Measurements from ENCODE around the gene GPR27.

The GPR27 gene

GRCh38 chr3:71733319-71733718 is 20.3 kb upstream of the GPR27 start:
- DNase-seq = no peak

GRCh38 chr3:71734881-71735280 is 18.8 kb upstream of the GPR27 start:
- no peak for DNase-seq

GRCh38 chr3:71742621-71743020 is 11.0 kb upstream of the GPR27 start:
- DNase-seq = no peak

- no peak for DNase-seq
Measured at GRCh38 chr3:71744738-71745137, 8.9 kb upstream of the GPR27 start.

DNA sequence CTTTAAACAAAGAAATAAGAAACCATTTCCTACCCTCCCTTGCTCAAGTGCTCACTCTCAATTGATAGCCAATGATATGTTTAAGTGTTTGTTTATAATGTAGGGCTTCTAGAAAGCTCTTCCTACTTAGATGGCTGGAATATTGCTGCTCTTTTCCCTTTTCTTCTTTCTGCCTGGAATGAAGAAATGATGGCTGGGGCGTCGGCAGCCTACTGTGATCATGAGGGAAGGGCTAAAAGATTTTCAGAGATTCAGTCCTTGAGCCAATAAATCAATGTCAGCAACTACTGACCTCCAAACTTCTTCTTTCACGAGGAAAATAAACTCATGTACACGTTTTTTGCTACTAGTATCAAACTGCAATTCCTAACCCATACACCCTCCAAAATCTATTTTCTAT is 2.1 kb upstream of the GPR27 start:
- DNase-seq = no peak

GRCh38 chr3:71752831-71753700 is 589 bp upstream of the GPR27 start:
- peak; percentile 59 for DNase-seq

- DNase-seq = peak; percentile 60
Measured at GRCh38 chr3:71754610-71755253, 1.1 kb downstream of the GPR27 start.

GRCh38 chr3:71758091-71758490 is 4.4 kb downstream of the GPR27 start:
- DNase-seq = no peak

DNA sequence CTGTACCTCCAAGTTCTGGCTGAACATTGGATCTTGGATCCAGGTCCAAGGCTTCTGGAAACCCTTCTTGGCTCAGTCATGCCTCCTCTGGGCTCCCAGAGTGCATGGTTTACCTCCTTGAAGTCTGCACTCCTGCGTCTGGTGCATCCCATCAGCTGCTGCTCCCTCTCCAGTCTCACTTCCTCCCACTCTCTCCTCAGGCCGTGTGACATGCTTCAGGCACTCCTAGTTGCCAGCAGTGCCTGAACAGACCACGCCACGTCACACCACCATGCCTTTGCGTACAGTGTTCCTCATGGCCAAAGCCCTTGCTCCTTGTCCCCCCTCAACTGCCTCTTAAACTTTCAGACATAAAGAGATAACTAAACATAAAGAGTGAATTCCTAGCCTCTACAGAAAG is 5.7 kb downstream of the GPR27 start:
- no peak for DNase-seq

DNA sequence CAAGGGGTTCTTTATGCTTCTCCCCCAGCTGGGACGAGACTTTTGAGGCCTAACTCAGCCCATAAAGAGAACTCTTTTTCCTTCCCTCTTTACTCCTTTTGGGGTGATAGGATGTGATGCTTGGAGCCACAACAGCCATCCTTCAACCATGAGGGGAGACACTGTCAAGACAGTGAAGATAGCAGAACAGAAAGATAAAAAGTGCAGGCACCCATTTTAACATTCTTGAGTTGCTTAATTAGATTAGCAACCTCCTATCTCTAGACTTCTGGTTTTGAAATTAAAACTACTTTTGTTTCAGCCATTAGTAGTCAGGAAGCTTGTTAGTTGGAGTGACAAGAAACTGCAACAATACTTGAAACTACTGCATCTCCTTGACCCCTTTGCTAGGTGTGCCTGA is 6.5 kb downstream of the GPR27 start:
- DNase-seq = no peak

- no peak for DNase-seq
Measured at GRCh38 chr3:71763426-71763825, 9.8 kb downstream of the GPR27 start.

DNA sequence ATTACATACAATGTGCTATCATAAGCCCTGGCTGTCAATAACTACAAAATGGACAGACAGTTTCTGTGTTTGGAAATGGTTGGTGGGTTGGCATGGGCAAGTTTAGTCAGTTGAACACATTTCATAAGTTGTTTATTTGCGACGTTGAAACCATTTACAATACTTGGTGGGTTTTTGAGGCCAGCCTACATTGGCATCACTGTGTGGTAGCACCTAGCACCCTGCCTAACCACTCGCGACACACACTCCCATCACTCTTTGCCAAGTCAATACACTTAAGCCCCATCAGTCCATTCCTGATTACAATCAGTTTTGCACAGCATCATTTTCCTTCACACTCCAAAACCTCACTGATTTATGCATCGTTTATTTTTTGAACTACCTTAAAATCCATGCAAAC is 17.5 kb downstream of the GPR27 start:
- no peak for DNase-seq

DNA sequence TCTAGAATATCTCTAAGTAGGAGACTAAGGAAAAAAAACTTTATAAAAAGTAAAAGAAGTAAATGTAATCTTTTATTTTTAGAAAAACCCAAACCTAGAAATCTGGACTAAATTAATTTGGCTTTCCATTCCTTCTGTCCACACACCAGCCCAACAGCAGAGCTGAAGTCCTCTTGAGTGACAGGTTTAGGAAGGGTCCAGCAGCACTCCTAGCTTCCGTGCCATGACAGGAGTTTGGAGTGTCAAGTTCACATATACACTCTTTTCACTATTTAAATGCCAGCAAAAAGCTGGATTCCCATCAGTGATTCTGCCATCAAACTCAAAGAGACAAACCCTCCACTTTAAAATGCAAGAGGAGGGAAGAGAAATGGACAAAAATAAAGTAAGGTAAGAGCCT is 18.2 kb downstream of the GPR27 start:
- no peak for DNase-seq

GRCh38 chr3:71776538-71776937 is 22.9 kb downstream of the GPR27 start:
- DNase-seq = no peak

DNA sequence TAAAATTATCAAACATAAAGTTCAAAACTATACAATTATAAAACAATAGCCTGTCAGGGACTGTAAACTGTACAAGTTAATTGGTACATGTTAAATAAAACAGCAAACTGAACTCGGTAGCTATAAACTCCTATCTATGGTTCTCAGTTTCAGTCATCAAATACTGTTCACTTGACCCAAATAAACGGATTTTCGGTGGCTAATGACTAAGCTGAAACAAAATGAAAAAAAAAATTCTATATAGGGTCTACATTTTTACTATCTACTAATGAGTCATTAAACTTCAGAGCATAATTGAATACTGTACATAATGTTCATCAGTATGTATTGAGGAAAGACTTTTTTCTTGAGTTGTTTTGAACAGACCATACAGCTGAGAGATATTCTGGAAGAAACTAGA is 24.7 kb downstream of the GPR27 start:
- DNase-seq = no peak

- DNase-seq = no peak
Measured at GRCh38 chr3:71779674-71780377, 26.2 kb downstream of the GPR27 start.

DNA sequence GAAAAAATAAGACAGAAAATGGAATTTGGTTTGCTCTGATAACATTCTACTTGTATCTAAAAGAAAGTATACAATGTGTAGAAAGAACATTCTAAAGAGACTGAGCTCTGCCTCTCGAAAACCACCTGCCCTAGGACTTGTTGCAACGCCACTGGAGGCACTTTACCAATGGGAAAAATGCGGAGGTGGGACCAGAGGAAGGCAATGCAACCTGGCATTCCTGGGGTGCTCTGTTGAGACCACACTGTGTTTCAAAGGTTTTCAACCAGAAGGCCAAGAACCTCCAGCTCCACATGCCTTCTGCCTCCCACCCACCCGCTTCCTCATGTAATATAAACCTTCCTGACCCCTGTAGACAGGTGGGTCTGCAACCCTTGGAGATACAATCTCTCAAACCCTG is 26.8 kb downstream of the GPR27 start:
- DNase-seq = no peak

GRCh38 chr3:71783152-71783551 is 29.5 kb downstream of the GPR27 start:
- no peak for DNase-seq

- peak; percentile 51 for DNase-seq
Measured at GRCh38 chr3:71784201-71784913, 30.7 kb downstream of the GPR27 start.

GRCh38 chr3:71784914-71785531 is 31.4 kb downstream of the GPR27 start, which contains the start of gene PROK2:
PROK2 (minus strand) TSS chr3:71785148; CDS start chr3:71785052, 96 bp downstream.
- no peak for DNase-seq

DNA sequence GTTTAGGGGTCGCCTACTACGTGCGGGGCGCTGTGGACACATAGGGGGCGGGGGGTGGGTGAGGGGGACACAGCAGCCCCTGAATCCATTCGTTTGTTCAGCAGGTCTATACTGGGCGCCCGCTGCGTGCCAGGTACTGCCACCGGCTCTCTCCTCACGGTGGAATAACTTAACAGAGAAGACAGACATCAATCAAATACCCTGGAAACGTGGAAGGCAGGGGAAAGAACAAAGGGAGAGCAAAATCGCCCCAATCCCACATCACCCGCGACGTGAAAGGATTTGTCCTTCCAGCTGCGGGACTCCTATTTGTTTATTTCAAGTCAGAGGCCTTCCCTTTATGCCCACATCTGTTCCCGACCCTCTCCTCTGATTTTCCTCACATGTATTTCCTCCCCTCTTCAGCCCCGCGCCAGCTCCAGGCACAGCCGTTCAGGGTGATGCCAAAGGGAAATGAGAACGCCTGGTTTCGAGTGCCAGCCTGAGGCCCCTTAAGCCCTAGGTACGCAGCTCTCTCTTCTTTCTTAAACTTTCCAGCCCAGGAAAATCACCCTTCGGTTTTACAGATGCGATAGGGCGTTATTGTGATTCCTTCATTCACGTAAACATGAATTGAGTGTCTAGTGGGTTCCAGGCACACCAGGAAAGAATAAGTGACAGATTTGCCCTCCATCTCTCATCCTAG is 32.0 kb downstream of the GPR27 start:
- DNase-seq = peak; percentile 63

DNA sequence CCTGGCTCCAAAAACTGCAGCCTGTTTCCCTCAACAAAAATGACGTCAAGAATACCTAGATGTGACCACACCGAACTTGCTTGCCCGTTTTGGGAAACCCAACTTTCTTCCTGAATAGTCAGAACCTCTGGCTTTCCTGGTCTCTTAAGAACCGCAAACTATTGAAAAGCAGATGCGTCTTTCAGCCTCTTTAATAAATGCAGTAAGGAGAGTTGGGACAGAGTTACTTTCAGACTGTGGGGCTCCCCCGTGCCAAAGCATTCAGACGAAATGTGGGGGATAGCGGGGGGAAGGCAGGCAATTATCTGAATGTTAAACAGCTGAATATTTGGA is 32.5 kb downstream of the GPR27 start:
- DNase-seq = no peak

Measured in retina (tissue), 1 donor.